Measurements from ENCODE around the gene SAPCD2. TPM values are rescaled to one million over a fixed set of nuclear protein-coding genes. Genes with fewer than 3 reads are reported as not detected.

The SAPCD2 gene
- total RNA-seq, 1 experiment from 2014 or later, result 41.1 TPM

GRCh38 chr9:137095664-137096517 lies 25.5 kb upstream of the SAPCD2 start:
- DNase-seq, result no peak
- intact Hi-C loops (cut with micrococcal nuclease; ENCODE audit: unreplicated experiment), result no loop called here
- H3K36me3 Mint-ChIP-seq (ENCODE audit: insufficient read depth, unreplicated experiment), result peaks cover 18% of the 10 kb centered on the region
- BruUV-seq (replicated peaks), result no TSS peak
- no peaks in the 10 kb centered on the region for H3K9me3 Mint-ChIP-seq (ENCODE audit: low read depth, unreplicated experiment)
- H3K4me3 Mint-ChIP-seq (ENCODE audit: low read depth, unreplicated experiment), result no peak overlapping the region
- no peak for TF ChIP-seq CTCF (IDR thresholded peaks at IDR 0.05; ENCODE audit: unreplicated experiment)
- no peak overlapping the region for H3K27ac Mint-ChIP-seq (ENCODE audit: unreplicated experiment)
- CTCF ChIA-PET, result no interaction called here
- H3K4me1 Mint-ChIP-seq (ENCODE audit: low read depth, unreplicated experiment), result no peaks in the 10 kb centered on the region
- no peaks in the 10 kb centered on the region for H3K27me3 Mint-ChIP-seq (ENCODE audit: unreplicated experiment)

GRCh38 chr9:137089232-137089947 lies 19.0 kb upstream of the SAPCD2 start:
- H3K4me1 Mint-ChIP-seq (ENCODE audit: low read depth, unreplicated experiment), result peaks cover 6% of the 10 kb centered on the region
- no peak for TF ChIP-seq CTCF (IDR thresholded peaks at IDR 0.05; ENCODE audit: unreplicated experiment)
- H3K36me3 Mint-ChIP-seq (ENCODE audit: insufficient read depth, unreplicated experiment), result peaks cover 41% of the 10 kb centered on the region
- BruUV-seq (replicated peaks), result no TSS peak
- no peaks in the 10 kb centered on the region for H3K27me3 Mint-ChIP-seq (ENCODE audit: unreplicated experiment)
- CTCF ChIA-PET, result no interaction called here
- no peak overlapping the region for H3K4me3 Mint-ChIP-seq (ENCODE audit: low read depth, unreplicated experiment)
- no peaks in the 10 kb centered on the region for H3K9me3 Mint-ChIP-seq (ENCODE audit: low read depth, unreplicated experiment)
- no peak overlapping the region for H3K27ac Mint-ChIP-seq (ENCODE audit: unreplicated experiment)
- intact Hi-C loops (cut with micrococcal nuclease; ENCODE audit: unreplicated experiment), result no loop called here
- DNase-seq, result no peak

GRCh38 chr9:137088121-137088520 lies 17.8 kb upstream of the SAPCD2 start:
- no TSS peak for BruUV-seq (replicated peaks)
- Mint-ChIP-seq H3K9me3 (ENCODE audit: low read depth, unreplicated experiment) (no peaks in the 10 kb centered on the region), H3K27me3 (ENCODE audit: unreplicated experiment) (no peaks in the 10 kb centered on the region), H3K36me3 (ENCODE audit: insufficient read depth, unreplicated experiment) (peaks cover 48% of the 10 kb centered on the region), H3K4me3 (ENCODE audit: low read depth, unreplicated experiment) (peak overlapping the region; percentile 79), H3K27ac (ENCODE audit: unreplicated experiment) (no peak overlapping the region), H3K4me1 (ENCODE audit: low read depth, unreplicated experiment) (peaks cover 6% of the 10 kb centered on the region)
- CTCF ChIA-PET, result interaction anchor here (1.6 kb wide), 1 partner anchor 42 kb away, joined by 8 read pairs; the partner anchor contains the start of gene NPDC1
- intact Hi-C loops (cut with micrococcal nuclease; ENCODE audit: unreplicated experiment), result no loop called here
- no peak for DNase-seq
- TF ChIP-seq CTCF (IDR thresholded peaks at IDR 0.05; ENCODE audit: unreplicated experiment), result no peak

GRCh38 chr9:137087409-137087925 lies 17.1 kb upstream of the SAPCD2 start:
- Mint-ChIP-seq H3K4me1 (ENCODE audit: low read depth, unreplicated experiment) (peaks cover 6% of the 10 kb centered on the region), H3K36me3 (ENCODE audit: insufficient read depth, unreplicated experiment) (peaks cover 49% of the 10 kb centered on the region), H3K4me3 (ENCODE audit: low read depth, unreplicated experiment) (peak overlapping the region; percentile 79), H3K27me3 (ENCODE audit: unreplicated experiment) (no peaks in the 10 kb centered on the region), H3K9me3 (ENCODE audit: low read depth, unreplicated experiment) (no peaks in the 10 kb centered on the region), H3K27ac (ENCODE audit: unreplicated experiment) (no peak overlapping the region)
- no TSS peak for BruUV-seq (replicated peaks)
- no peak for DNase-seq
- CTCF ChIA-PET, result interaction anchor here (1.2 to 1.6 kb wide), 2 partner anchors 17 to 41 kb away, joined by 8 to 10 read pairs; partner anchors contain the start of genes NPDC1 and SAPCD2
- no peak for TF ChIP-seq CTCF (IDR thresholded peaks at IDR 0.05; ENCODE audit: unreplicated experiment)
- intact Hi-C loops (cut with micrococcal nuclease; ENCODE audit: unreplicated experiment), result no loop called here
